Liver (tissue), 9 donors: ENCODE measurements around the gene ITGA6. TPM values are rescaled to one million over a fixed set of nuclear protein-coding genes. Genes with fewer than 3 reads are reported as not detected.

Source experiments
- DNase-seq: peaks from one replicate; pipeline ENCODE4 v3.0.0-alpha.2; 2017; ENCODE audit warnings: low spot score
- H3K27ac ChIP-seq, 2 donors: one replicate each; pipeline ENCODE4 v1.7.0; 2013; ENCODE audit warnings: inconsistent platforms in 2 of 2, low read length in 2 of 2, control low read depth in 1 of 2, low read depth in 1 of 2, mild to moderate bottlenecking in 1 of 2
- H3K27me3 ChIP-seq, 4 donors: one replicate each; pipeline versions ENCODE4 v1.6.1 to v1.7.0; 2013; ENCODE audit warnings: low read length in 3 of 4, inconsistent platforms in 1 of 4, mild to moderate bottlenecking in 1 of 4, moderate library complexity in 1 of 4; ENCODE audit not compliant: control insufficient read depth in 4 of 4, insufficient read depth in 4 of 4
- H3K36me3 ChIP-seq, 4 donors: one replicate each; pipeline versions ENCODE4 v1.6.1 to v1.7.0; 2013; ENCODE audit warnings: low read length in 3 of 4, mild to moderate bottlenecking in 3 of 4, low read depth in 1 of 4, moderate library complexity in 1 of 4; ENCODE audit not compliant: control insufficient read depth in 4 of 4, insufficient read depth in 3 of 4
- H3K4me1 ChIP-seq, 4 donors: one replicate each; pipeline versions ENCODE4 v1.6.1 to v1.7.0; 2013; ENCODE audit warnings: low read length in 3 of 4, mild to moderate bottlenecking in 3 of 4, moderate library complexity in 1 of 4; ENCODE audit not compliant: control insufficient read depth in 4 of 4, insufficient read depth in 4 of 4
- H3K4me3 ChIP-seq, 3 donors: one replicate each; pipeline versions ENCODE4 v1.6.1 to v1.7.0; 2013; ENCODE audit warnings: low read length in 3 of 3, control low read depth in 1 of 3, low read depth in 1 of 3, mild to moderate bottlenecking in 1 of 3
- H3K9ac ChIP-seq, 2 donors: one replicate each; pipeline ENCODE4 v1.7.0; 2013; ENCODE audit warnings: low read length in 2 of 2, mild to moderate bottlenecking in 2 of 2, moderate library complexity in 2 of 2, control low read depth in 1 of 2, low read depth in 1 of 2
- H3K9me3 ChIP-seq, 4 donors: one replicate each; pipeline versions ENCODE4 v1.6.1 to v1.7.0; 2013; ENCODE audit warnings: low read length in 3 of 4; ENCODE audit not compliant: control insufficient read depth in 4 of 4
- ATF3 ChIP-seq: IDR thresholded peaks from 2 replicates; pipeline ENCODE4 v1.6.1; 2016; ENCODE audit warnings: antibody characterized with exemption
- CTCF ChIP-seq: fragments of 150-350 bp; IDR thresholded peaks from 2 replicates; pipeline ENCODE4 v1.5.1; 2017; ENCODE audit warnings: improper control_type of control experiment, low read depth, low read length; ENCODE audit not compliant: missing input control
- EGR1 ChIP-seq, 2 donors: IDR thresholded peaks; 2 replicates each; pipeline ENCODE4 v1.6.1; 2016 to 2018; ENCODE audit warnings: antibody characterized with exemption in 2 of 2, low read depth in 2 of 2
- FOXA2 ChIP-seq: IDR thresholded peaks from 2 replicates; pipeline ENCODE4 v1.6.1; 2016; ENCODE audit warnings: antibody characterized with exemption
- GABPA ChIP-seq, 2 donors: IDR thresholded peaks in 1 of 2; conservative IDR thresholded peaks in 1 of 2; 2 replicates each; pipeline ENCODE4 v1.6.1; 2016; ENCODE audit warnings: antibody characterized with exemption in 2 of 2, mild to moderate bottlenecking in 1 of 2, moderate library complexity in 1 of 2
- HNF4A ChIP-seq, 2 donors: conservative IDR thresholded peaks; 2 replicates each; pipeline ENCODE4 v1.6.1; 2016; ENCODE audit warnings: antibody characterized with exemption in 2 of 2, mild to moderate bottlenecking in 2 of 2
- JUND ChIP-seq, 2 donors: IDR thresholded peaks; 2 replicates each; pipeline ENCODE4 v1.6.1; 2016; ENCODE audit warnings: antibody characterized with exemption in 2 of 2
- MAX ChIP-seq: IDR thresholded peaks from 2 replicates; pipeline ENCODE4 v1.6.1; 2016; ENCODE audit warnings: antibody characterized with exemption
- RAD21 ChIP-seq, 2 donors: IDR thresholded peaks; 2 replicates each; pipeline ENCODE4 v1.6.1; 2016; ENCODE audit warnings: antibody characterized with exemption in 2 of 2, mild to moderate bottlenecking in 2 of 2
- RXRA ChIP-seq, 2 donors: IDR thresholded peaks; 2 replicates each; pipeline ENCODE4 v1.6.1; 2017 to 2018; ENCODE audit warnings: antibody characterized with exemption in 2 of 2, mild to moderate bottlenecking in 1 of 2
- SP1 ChIP-seq: IDR thresholded peaks from 2 replicates; pipeline ENCODE4 v1.6.1; 2018; ENCODE audit warnings: antibody characterized with exemption, mild to moderate bottlenecking
- TAF1 ChIP-seq: conservative IDR thresholded peaks from 2 replicates; pipeline ENCODE4 v1.6.1; 2016; ENCODE audit warnings: antibody characterized with exemption, mild to moderate bottlenecking
- ZBTB33 ChIP-seq: IDR thresholded peaks from 2 replicates; pipeline ENCODE4 v1.6.1; 2016; ENCODE audit warnings: antibody characterized with exemption
- WGBS: extraction: QIAGEN DNeasy Blood & Tissue Kit; methylation state at CpG from one replicate; pipeline ENCODE4 v1.1.7; 2013; 5-methylcytosine and 5-hydroxymethylcytosine counted together
- polyA plus RNA-seq, 2 donors: library from polyadenylated mRNA; stranded (reverse) in 1 of 2; unstranded in 1 of 2; fragments of 200-250 nt in 1 of 2; fragments of >200 nt in 1 of 2; fragmentation: Nextera tagmentation in 1 of 2; extraction: Ambion mirVana in 1 of 2; gene quantifications; one replicate each; pipeline versions ENCODE4 v1.2.1 to v1.2.3, GENCODE V29; 2013 to 2015
- total RNA-seq, 2 donors: library from RNA; depleted of rRNA; stranded (reverse); fragments of >200 nt; gene quantifications; one replicate each; pipeline ENCODE4 v1.2.3, GENCODE V29; 2014
- donor health status: healthy.
- donor health status: healthy.
- donor health status: healthy.
- donor health status: healthy.
- donor health status: healthy.

Gene ITGA6
- total and polyA plus RNA-seq, 4 donors: 5.8 to 21.6 (median 11.4) TPM

GRCh38 chr2:172484253-172484652 lies 56.9 kb downstream of the ITGA6 start:
- DNase-seq: no peak
- no peak for TF ChIP-seq ATF3
- TF ChIP-seq RAD21 (IDR thresholded peaks at IDR 0.05): peak; percentile 68 to 72
- peak; percentile 19 for TF ChIP-seq CTCF
- Histone ChIP-seq H3K27ac (no peak overlapping the region), H3K27me3 (no peaks in the 10 kb centered on the region), H3K9me3 (no peaks in the 10 kb centered on the region), H3K4me3 (no peak overlapping the region), H3K4me1 (no peaks in the 10 kb centered on the region), H3K36me3 (peaks cover 2 to 15% (median 13%) of the 10 kb centered on the region in 4 donors), H3K9ac (no peak overlapping the region)
- 60% methylated on average over 4 of the region's 4 CpGs for WGBS

GRCh38 chr2:172484706-172485105 lies 57.3 kb downstream of the ITGA6 start:
- 87% methylated on average over 2 of the region's 2 CpGs for WGBS
- no peak overlapping the region for H3K9ac ChIP-seq

More at GRCh38 chr2:172484706-172485105, 57.3 kb downstream of the ITGA6 start:
- Histone ChIP-seq H3K4me1 (no peaks in the 10 kb centered on the region), H3K27ac (no peak overlapping the region), H3K4me3 (no peak overlapping the region), H3K36me3 (peaks cover 2 to 15% (median 12%) of the 10 kb centered on the region in 4 donors), H3K9me3 (no peaks in the 10 kb centered on the region), H3K27me3 (no peaks in the 10 kb centered on the region)
- TF ChIP-seq MAX: no peak
- no peak for TF ChIP-seq ZBTB33
- no peak for TF ChIP-seq RXRA (IDR thresholded peaks at IDR 0.05)
- TF ChIP-seq CTCF: no peak
- no peak for TF ChIP-seq SP1
- TF ChIP-seq EGR1 (IDR thresholded peaks at IDR 0.05; ENCODE audit: low read depth in 2 of 2): no peak
- no peak for TF ChIP-seq HNF4A (conservative IDR thresholded peaks at IDR 0.05)
- TF ChIP-seq TAF1: no peak
- TF ChIP-seq RAD21 (IDR thresholded peaks at IDR 0.05): no peak
- no peak for TF ChIP-seq JUND (IDR thresholded peaks at IDR 0.05)
- no peak for TF ChIP-seq GABPA (IDR thresholded peaks at IDR 0.05 in 1 of 2, conservative IDR thresholded peaks at IDR 0.05 in 1 of 2)
- no peak for TF ChIP-seq FOXA2
- no peak for TF ChIP-seq ATF3
- no peak for DNase-seq
